Measurements from ENCODE around the gene MORN5. TPM values are rescaled to one million over a fixed set of nuclear protein-coding genes. Genes with fewer than 3 reads are reported as not detected.

MORN5 gene
- total and polyA plus RNA-seq, 10 of the 15 experiments (the other 5 are each of a cell fraction or from before 2014, with no cell fraction given), result not detected

GRCh38 chr9:122218071-122218934 is 58.6 kb downstream of the MORN5 start:
- RAD21 ChIA-PET (ENCODE audit: unreplicated experiment), result no interaction called here
- no peaks in the 10 kb centered on the region for H3K36me3 ChIP-seq (ENCODE audit: control insufficient read depth in 2 of 2, insufficient read depth in 2 of 2, low read length in 1 of 2)
- intact Hi-C loops (cut with micrococcal nuclease; ENCODE audit: unreplicated experiment), result no loop called here
- no peak overlapping the region for H2AFZ ChIP-seq (ENCODE audit: control insufficient read depth, low read depth, low read length)
- no peak for ATAC-seq
- no peaks in the 10 kb centered on the region for H3K4me1 ChIP-seq (ENCODE audit: control insufficient read depth, insufficient read depth, low read length)
- in situ Hi-C loops (cut with MboI), result no loop called here
- DNase-seq (ENCODE audit: low read depth, low spot score), result no peak
- H3K4me3 ChIP-seq, result no peak overlapping the region
- H3K9ac ChIP-seq (ENCODE audit: control insufficient read depth, insufficient read depth, low read length), result no peak overlapping the region
- TF ChIP-seq ASH2L (IDR thresholded peaks at IDR 0.05; ENCODE audit: borderline replicate concordance, low read depth) (no peak), ZZZ3 (IDR thresholded peaks at IDR 0.05; ENCODE audit: control insufficient read depth, insufficient read length, low read depth) (no peak)
- peaks cover 18 to 29% of the 10 kb centered on the region in 2 experiments for H3K27me3 ChIP-seq (replicated peaks in 1 of 2; ENCODE audit: control insufficient read depth in 2 of 2, insufficient read depth in 2 of 2, low read length in 1 of 2)
- POLR2A ChIA-PET, result no interaction called here
- no peak overlapping the region for H3K27ac ChIP-seq (ENCODE audit: control insufficient read depth, insufficient read depth)
- no peak for FAIRE-seq
- SMC1A ChIA-PET (ENCODE audit: uncharacterized antibody, unreplicated experiment), result no interaction called here
- no peak overlapping the region for H3K4me2 ChIP-seq (ENCODE audit: control insufficient read depth, insufficient read depth)
- no peaks in the 10 kb centered on the region for H3K79me2 ChIP-seq (ENCODE audit: control insufficient read depth, insufficient read depth, low read length)
- CTCF ChIA-PET, result no interaction called here
- BruUV-seq (replicated peaks), result no TSS peak
- 0 out of 2 replicates have a peak, but pooled peaks cover 3% of the 10 kb centered on the region for H4K20me1 ChIP-seq (ENCODE audit: control insufficient read depth, insufficient read depth)
- 41% methylated on average over 11 of the region's 11 CpGs for WGBS (ENCODE audit: insufficient coverage, insufficient replicate concordance, low lambda C conversion rate, missing lambda C conversion rate)
- H3K9me3 ChIP-seq (replicated peaks; ENCODE audit: control insufficient read depth, insufficient read depth, low read length), result no peaks in the 10 kb centered on the region; the same call in 2 of the 3 replicates

- TF ChIP-seq ZNF207 (IDR thresholded peaks at IDR 0.05; ENCODE audit: borderline replicate concordance) (no peak), CHD1 (IDR thresholded peaks at IDR 0.05; ENCODE audit: low read depth, low read length) (no peak), EZH2 (IDR thresholded peaks at IDR 0.05; ENCODE audit: borderline replicate concordance, control insufficient read depth, low read depth, low read length) (0 out of 2 replicates have a peak, but pooled peaks have one; percentile 82), RFX5 (IDR thresholded peaks at IDR 0.05; ENCODE audit: low read depth, low read length) (no peak), ZNF687 (IDR thresholded peaks at IDR 0.05) (no peak), RAD21 (IDR thresholded peaks at IDR 0.05; ENCODE audit: insufficient read depth, low read depth, low read length) (no peak)
- Histone ChIP-seq H3K27me3 (replicated peaks in 1 of 2; ENCODE audit: control insufficient read depth in 2 of 2, insufficient read depth in 2 of 2, low read length in 1 of 2) (peaks cover 18 to 28% of the 10 kb centered on the region in 2 experiments), H3K27ac (ENCODE audit: control insufficient read depth, insufficient read depth) (no peak overlapping the region), H3K4me2 (ENCODE audit: control insufficient read depth, insufficient read depth) (peak overlapping the region; percentile 58; the same call in 1 of the 2 replicates), H3K4me3 (no peak overlapping the region), H4K20me1 (ENCODE audit: control insufficient read depth, insufficient read depth) (0 out of 2 replicates have a peak, but pooled peaks cover 3% of the 10 kb centered on the region), H3K4me1 (ENCODE audit: control insufficient read depth, insufficient read depth, low read length) (no peaks in the 10 kb centered on the region), H3K79me2 (ENCODE audit: control insufficient read depth, insufficient read depth, low read length) (no peaks in the 10 kb centered on the region), H3K36me3 (ENCODE audit: control insufficient read depth in 2 of 2, insufficient read depth in 2 of 2, low read length in 1 of 2) (no peaks in the 10 kb centered on the region), H3K9ac (ENCODE audit: control insufficient read depth, insufficient read depth, low read length) (no peak overlapping the region), H3K9me3 (replicated peaks; ENCODE audit: control insufficient read depth, insufficient read depth, low read length) (no peaks in the 10 kb centered on the region; the same call in 2 of the 3 replicates), H2AFZ (ENCODE audit: control insufficient read depth, low read depth, low read length) (no peak overlapping the region)
- ChIA-PET POLR2A (no interaction called here), RAD21 (ENCODE audit: unreplicated experiment) (no interaction called here), CTCF (no interaction called here), SMC1A (ENCODE audit: uncharacterized antibody, unreplicated experiment) (no interaction called here)
- WGBS (ENCODE audit: insufficient coverage, insufficient replicate concordance, low lambda C conversion rate, missing lambda C conversion rate), result 5% methylated on average over 59 of the region's 59 CpGs
- FAIRE-seq (no peak), DNase-seq (ENCODE audit: low read depth, low spot score) (no peak), ATAC-seq (no peak; the same call in 2 of the 3 replicates)
- in situ Hi-C loops (cut with MboI) (no loop called here), intact Hi-C loops (cut with micrococcal nuclease; ENCODE audit: unreplicated experiment) (no loop called here)
- no TSS peak for BruUV-seq (replicated peaks)
These were observed 59.5 kb downstream of the MORN5 start for GRCh38 chr9:122218935-122219855.

Measured in GM12878 (cell line).